ENCODE measurements around the gene CDK14.
A peak's percentile ranks its signal among the peaks of the same experiment; 100 is the strongest.
"Not testable (repeated sequence)": the region's sequence is repeated elsewhere in the genome, so short reads cannot be mapped to it uniquely, and the experiment has no call there.

The CDK14 gene

GRCh38 chr7:90713628-90714027 lies 117.5 kb downstream of the CDK14 start:
- no peak for FAIRE-seq
- DNase-seq (ENCODE audit: insufficient read length, low spot score), result no peak

- no peak for DNase-seq (ENCODE audit: insufficient read length, low spot score)
- peak; percentile 86 for FAIRE-seq
Measured at GRCh38 chr7:90715067-90715466, 118.9 kb downstream of the CDK14 start.

GRCh38 chr7:90717296-90718060 lies 121.4 kb downstream of the CDK14 start:
- FAIRE-seq, result peak; percentile 58

GRCh38 chr7:90719155-90719554 lies 123.0 kb downstream of the CDK14 start:
- no peak for FAIRE-seq
- no peak for DNase-seq (ENCODE audit: insufficient read length, low spot score)

More at GRCh38 chr7:90717296-90718060, 121.4 kb downstream of the CDK14 start:
- no peak for DNase-seq (ENCODE audit: insufficient read length, low spot score)

- DNase-seq (ENCODE audit: insufficient read length, low spot score) (no peak), FAIRE-seq (peak; percentile 81)
Measured at GRCh38 chr7:90720984-90721760, 125.1 kb downstream of the CDK14 start.

GRCh38 chr7:90721869-90722431 lies 125.8 kb downstream of the CDK14 start:
- no peak for FAIRE-seq
- DNase-seq (ENCODE audit: insufficient read length, low spot score), result no peak

GRCh38 chr7:90723233-90723632 lies 127.1 kb downstream of the CDK14 start:
- DNase-seq (ENCODE audit: insufficient read length, low spot score) (no peak), FAIRE-seq (no peak)

- FAIRE-seq, result no peak
- DNase-seq (ENCODE audit: insufficient read length, low spot score), result no peak
Measured at GRCh38 chr7:90723866-90724265, 127.7 kb downstream of the CDK14 start.

- peak; percentile 80 for FAIRE-seq
- no peak for DNase-seq (ENCODE audit: insufficient read length, low spot score)
Measured at GRCh38 chr7:90726120-90726519, 130.0 kb downstream of the CDK14 start.

GRCh38 chr7:90726623-90727022 lies 130.5 kb downstream of the CDK14 start:
- FAIRE-seq (no peak), DNase-seq (ENCODE audit: insufficient read length, low spot score) (no peak)

GRCh38 chr7:90727412-90727811 lies 131.3 kb downstream of the CDK14 start:
- FAIRE-seq (peak; percentile 51), DNase-seq (ENCODE audit: insufficient read length, low spot score) (no peak)

- DNase-seq (ENCODE audit: insufficient read length, low spot score) (no peak), FAIRE-seq (peak; percentile 88)
Measured at GRCh38 chr7:90728568-90728967, 132.4 kb downstream of the CDK14 start.

GRCh38 chr7:90735611-90736280 lies 139.6 kb downstream of the CDK14 start:
- FAIRE-seq, result not testable (repeated sequence)

GRCh38 chr7:90736316-90736715 lies 140.2 kb downstream of the CDK14 start:
- FAIRE-seq (no peak), DNase-seq (ENCODE audit: insufficient read length, low spot score) (no peak)

More at GRCh38 chr7:90735611-90736280, 139.6 kb downstream of the CDK14 start:
- not testable (repeated sequence) for DNase-seq (ENCODE audit: insufficient read length, low spot score)

- peak; percentile 98 for FAIRE-seq
- peak; percentile 29 for DNase-seq (ENCODE audit: insufficient read length, low spot score)
Measured at GRCh38 chr7:90736968-90737939, 141.1 kb downstream of the CDK14 start.

GRCh38 chr7:90738249-90738648 lies 142.1 kb downstream of the CDK14 start:
- peak; percentile 63 for FAIRE-seq
- DNase-seq (ENCODE audit: insufficient read length, low spot score), result no peak

- DNase-seq (ENCODE audit: insufficient read length, low spot score) (no peak), FAIRE-seq (no peak)
Measured at GRCh38 chr7:90739716-90740115, 143.6 kb downstream of the CDK14 start.

- DNase-seq (ENCODE audit: insufficient read length, low spot score) (no peak), FAIRE-seq (peak; percentile 80)
Measured at GRCh38 chr7:90740386-90740785, 144.3 kb downstream of the CDK14 start.

- DNase-seq (ENCODE audit: insufficient read length, low spot score), result no peak
- no peak for FAIRE-seq
Measured at GRCh38 chr7:90743626-90744025, 147.5 kb downstream of the CDK14 start.

- no peak for DNase-seq (ENCODE audit: insufficient read length, low spot score)
- FAIRE-seq, result no peak
Measured at GRCh38 chr7:90747516-90747915, 151.4 kb downstream of the CDK14 start.
